Coronary artery (tissue), 2 donors: ENCODE measurements around the gene GRIN1.

ENCODE experiments used
- DNase-seq: peaks from one replicate; pipeline ENCODE4 v3.0.0-alpha.2; 2017; ENCODE audit warnings: low spot score
- H3K27ac ChIP-seq, 2 donors: fragments of 200-600 bp; sonication (generic); one replicate each; pipeline ENCODE4 v1.5.1; 2016 to 2019
- H3K4me3 ChIP-seq: fragments of 200-600 bp; sonication (generic); 2 replicates; pipeline ENCODE4 v1.5.1; 2016; ENCODE audit warnings: mild to moderate bottlenecking, moderate library complexity
- TF ChIP-seq, protein P1 (sequence below): fragments of 200-600 bp; sonication (generic); IDR thresholded peaks from one replicate; pipeline ENCODE4 v1.5.1; 2019; ENCODE audit warnings: antibody characterized with exemption

GRIN1 gene

DNA sequence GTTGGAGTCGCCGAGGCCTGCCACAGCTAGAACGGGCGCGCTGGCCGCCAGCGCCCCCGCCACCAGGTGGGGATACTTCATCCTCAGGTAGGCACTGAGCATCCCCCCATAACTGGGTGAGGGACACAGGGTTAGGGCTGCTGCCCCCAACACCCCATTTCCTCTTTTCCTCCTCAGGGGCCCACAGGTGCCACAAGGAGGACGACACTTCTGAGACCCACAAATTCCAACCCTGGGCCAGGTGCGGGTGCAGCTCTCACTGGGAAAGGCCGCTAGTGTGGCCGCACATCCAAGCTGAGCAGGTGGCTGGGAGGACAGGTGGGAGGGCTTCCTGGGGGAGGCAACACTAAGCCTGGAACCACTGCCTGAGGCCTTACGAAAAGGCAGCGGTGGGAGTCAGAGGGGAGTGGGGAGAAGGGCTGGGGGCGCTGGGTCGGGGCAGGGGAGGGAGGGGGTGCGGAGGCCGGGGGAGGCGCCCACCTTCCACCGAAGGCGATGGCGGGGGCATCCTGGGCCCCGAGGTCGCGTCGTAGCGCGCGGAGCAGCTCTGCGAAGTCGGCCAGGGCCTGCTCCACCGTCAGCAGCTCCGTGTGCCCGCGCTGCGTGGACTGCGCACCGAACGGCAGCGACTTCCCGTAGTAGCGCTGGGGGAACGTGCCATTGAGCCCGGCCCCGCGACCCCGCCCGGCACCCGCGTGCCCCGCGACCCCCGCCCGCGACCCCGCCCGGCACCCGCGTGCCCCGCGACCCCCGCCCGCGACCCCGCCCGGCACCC is 25.4 kb upstream of the GRIN1 start:
- TF ChIP-seq, protein P1, sequence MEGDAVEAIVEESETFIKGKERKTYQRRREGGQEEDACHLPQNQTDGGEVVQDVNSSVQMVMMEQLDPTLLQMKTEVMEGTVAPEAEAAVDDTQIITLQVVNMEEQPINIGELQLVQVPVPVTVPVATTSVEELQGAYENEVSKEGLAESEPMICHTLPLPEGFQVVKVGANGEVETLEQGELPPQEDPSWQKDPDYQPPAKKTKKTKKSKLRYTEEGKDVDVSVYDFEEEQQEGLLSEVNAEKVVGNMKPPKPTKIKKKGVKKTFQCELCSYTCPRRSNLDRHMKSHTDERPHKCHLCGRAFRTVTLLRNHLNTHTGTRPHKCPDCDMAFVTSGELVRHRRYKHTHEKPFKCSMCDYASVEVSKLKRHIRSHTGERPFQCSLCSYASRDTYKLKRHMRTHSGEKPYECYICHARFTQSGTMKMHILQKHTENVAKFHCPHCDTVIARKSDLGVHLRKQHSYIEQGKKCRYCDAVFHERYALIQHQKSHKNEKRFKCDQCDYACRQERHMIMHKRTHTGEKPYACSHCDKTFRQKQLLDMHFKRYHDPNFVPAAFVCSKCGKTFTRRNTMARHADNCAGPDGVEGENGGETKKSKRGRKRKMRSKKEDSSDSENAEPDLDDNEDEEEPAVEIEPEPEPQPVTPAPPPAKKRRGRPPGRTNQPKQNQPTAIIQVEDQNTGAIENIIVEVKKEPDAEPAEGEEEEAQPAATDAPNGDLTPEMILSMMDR, result no peak
- Histone ChIP-seq H3K4me3 (peak overlapping the region; percentile 93), H3K27ac (peak overlapping the region in 1 of 2 donors; percentile 37)
- no peak for DNase-seq

DNA sequence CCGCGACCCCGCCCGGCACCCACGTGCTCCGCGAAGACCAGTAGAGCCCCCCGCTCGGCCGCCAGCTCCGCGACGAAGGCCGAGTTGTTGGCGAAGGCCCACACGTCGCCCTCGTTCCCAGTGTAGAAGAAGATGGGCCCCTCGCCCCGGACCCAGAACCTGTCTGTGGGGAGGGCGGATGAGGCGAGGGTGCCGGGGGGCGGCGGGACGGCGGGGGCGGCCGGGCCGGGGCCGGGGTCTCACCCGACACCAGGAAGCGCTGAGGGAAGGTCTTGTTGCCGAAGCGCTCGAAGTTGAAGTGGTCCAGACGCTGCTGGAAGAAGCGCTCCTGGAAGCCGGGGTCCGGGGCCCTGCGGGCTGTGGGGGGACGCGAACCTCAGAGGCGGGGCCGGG is 24.7 kb upstream of the GRIN1 start:
- Histone ChIP-seq H3K27ac (peak overlapping the region in 1 of 2 donors; percentile 74), H3K4me3 (peak overlapping the region; percentile 93)
- TF ChIP-seq, protein P1, result no peak
- DNase-seq, result no peak

DNA sequence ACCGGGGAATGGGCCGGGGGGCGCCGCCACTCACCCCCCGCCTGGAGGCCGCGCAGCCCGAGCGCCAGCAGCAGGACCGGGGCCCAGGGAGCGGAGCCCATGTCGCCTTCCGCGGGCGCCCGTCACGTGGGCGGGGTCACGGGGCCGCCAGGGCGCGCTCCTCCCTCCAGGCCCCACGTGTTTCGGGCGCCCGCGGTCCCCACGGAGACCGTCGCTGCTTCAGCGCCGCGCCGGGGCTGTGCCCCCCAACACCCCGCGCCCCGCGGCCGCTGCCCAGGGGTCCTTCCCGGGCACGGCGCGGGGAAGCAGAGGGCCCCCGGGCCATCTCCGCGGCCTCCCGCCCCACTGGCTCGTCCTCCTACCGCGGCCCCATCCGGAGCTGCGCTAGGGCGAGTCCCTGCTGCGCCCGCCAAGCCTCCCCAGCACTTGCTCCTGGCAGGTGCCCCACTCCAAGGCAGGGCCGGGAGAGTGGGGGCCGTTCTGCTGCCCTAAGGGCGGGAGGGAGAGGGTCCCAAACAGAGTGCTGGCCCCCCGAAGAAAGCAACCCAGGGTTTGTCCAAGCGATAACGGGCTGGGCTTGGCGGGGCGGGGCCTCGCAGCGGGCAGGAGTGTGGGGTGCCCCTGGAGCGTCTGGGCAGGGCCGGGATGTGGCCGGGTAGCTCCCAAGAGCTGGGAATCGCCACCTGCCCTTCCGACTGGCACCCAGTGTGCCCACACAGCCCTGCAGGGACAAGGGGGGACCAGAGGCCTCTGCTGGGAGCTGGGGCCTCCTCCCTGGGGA is 24.2 kb upstream of the GRIN1 start, which contains the start of gene DPP7:
DPP7 (minus strand) TSS at position 121 of the 781 bp plus-strand sequence; CDS start at position 101, 20 bp downstream.
- H3K27ac ChIP-seq, result peak within 1 kb of the TSS; percentile 14 to 74
- peak within 1 kb of the TSS; percentile 93 for H3K4me3 ChIP-seq
- DNase-seq, result no peak
- TF ChIP-seq, protein P1, result no peak

DNA sequence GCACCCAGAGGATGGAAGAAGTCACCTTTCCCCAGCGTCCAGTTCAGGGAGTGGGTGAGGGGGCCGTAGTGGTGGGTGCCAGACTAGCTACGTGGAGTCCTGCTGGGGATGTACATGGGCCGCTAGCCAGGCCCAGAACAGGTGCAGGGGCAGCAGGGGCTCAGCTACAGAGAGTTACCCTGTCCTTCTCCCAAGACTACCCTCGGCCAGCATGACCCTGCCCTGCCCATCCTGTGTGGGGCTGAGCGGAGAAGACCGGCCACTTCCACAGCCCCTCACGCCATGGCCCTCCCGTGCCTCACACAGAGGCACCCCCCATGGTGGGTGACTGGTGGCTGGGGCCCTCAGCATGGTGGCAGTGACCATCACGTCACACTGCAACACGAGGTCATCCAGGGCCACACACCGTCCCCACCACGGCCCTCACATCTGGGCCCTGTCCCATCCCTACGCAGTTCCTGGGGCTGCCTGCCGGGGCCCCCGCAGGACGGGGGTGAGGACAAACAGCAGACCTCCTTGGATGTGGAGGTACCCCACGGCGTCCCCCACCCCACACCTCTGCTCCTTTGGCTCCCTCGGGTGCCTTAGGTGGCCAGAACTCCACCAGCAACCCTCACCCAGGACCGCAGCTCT is 23.4 kb upstream of the GRIN1 start:
- no peak for DNase-seq
- H3K27ac ChIP-seq, result peak overlapping the region; percentile 14 to 74
- peak overlapping the region; percentile 93 for H3K4me3 ChIP-seq
- TF ChIP-seq, protein P1, result no peak

DNA sequence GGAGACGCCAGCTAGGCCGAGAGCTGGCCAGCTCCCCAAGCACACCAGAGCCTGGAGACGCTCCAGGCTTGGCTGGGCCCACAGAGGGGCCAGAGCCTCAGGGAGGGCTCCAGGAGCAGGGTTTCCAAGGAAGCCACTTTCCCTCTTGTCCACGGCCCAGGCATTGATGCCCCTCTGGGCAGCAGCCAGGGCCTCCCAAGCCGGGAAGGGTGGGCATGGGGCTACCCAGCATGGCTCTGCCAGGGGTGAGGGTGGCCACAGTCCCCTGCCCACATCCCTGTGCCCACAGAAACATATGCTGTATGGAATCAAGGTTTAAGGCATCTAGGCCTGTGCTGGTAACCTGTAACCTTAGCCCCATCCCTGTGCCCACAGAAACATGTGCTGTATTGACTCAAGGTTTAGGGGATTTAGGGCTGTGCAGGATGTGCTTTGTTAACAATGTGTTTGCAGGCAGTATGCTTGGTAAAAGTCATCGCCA is 22.9 kb upstream of the GRIN1 start:
- TF ChIP-seq, protein P1, result no peak
- DNase-seq, result no peak
- no peak overlapping the region for H3K4me3 ChIP-seq
- peak overlapping the region in 1 of 2 donors; percentile 74 for H3K27ac ChIP-seq

DNA sequence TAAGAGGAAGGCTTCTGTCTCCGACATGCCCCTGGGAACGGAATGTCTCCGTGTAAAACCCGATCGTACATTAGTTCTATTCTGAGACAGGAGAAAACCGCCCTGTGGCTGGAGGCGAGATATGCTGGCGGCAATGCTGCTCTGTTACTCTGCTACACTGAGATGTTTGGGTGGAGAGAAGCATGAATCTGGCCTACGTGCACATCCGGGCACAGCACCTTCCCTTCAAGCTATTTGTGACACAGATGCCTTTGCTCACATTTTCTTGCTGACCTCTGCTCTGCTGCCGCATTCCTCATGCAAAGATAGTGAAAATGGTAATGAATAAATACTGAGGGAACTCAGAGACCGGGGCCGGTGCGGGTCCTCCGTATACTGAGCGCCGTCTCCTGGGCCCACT is 22.2 kb upstream of the GRIN1 start:
- peak overlapping the region in 1 of 2 donors; percentile 74 for H3K27ac ChIP-seq
- TF ChIP-seq, protein P1, result no peak
- no peak for DNase-seq
- H3K4me3 ChIP-seq, result no peak overlapping the region
